Liver (tissue), 3 donors: ENCODE results near the gene PEF1.

Experiments
- EGR1 ChIP-seq, 2 donors: IDR thresholded peaks; 2 replicates each; pipeline ENCODE4 v1.6.1; 2016 to 2018; ENCODE audit warnings: antibody characterized with exemption in 2 of 2, low read depth in 2 of 2
- FOXA1 ChIP-seq: IDR thresholded peaks from 2 replicates; pipeline ENCODE4 v1.6.1; 2016; ENCODE audit warnings: antibody characterized with exemption
- FOXA2 ChIP-seq: IDR thresholded peaks from 2 replicates; pipeline ENCODE4 v1.6.1; 2016; ENCODE audit warnings: antibody characterized with exemption
- JUND ChIP-seq, 2 donors: IDR thresholded peaks; 2 replicates each; pipeline ENCODE4 v1.6.1; 2016; ENCODE audit warnings: antibody characterized with exemption in 2 of 2
- RAD21 ChIP-seq, 2 donors: IDR thresholded peaks; 2 replicates each; pipeline ENCODE4 v1.6.1; 2016; ENCODE audit warnings: antibody characterized with exemption in 2 of 2, mild to moderate bottlenecking in 2 of 2
- SP1 ChIP-seq: IDR thresholded peaks from 2 replicates; pipeline ENCODE4 v1.6.1; 2018; ENCODE audit warnings: antibody characterized with exemption, mild to moderate bottlenecking
- TAF1 ChIP-seq: conservative IDR thresholded peaks from 2 replicates; pipeline ENCODE4 v1.6.1; 2016; ENCODE audit warnings: antibody characterized with exemption, mild to moderate bottlenecking
- TF ChIP-seq, protein P1 (sequence below): IDR thresholded peaks from 2 replicates; pipeline ENCODE4 v1.6.1; 2016; ENCODE audit warnings: antibody characterized with exemption, mild to moderate bottlenecking
- TF ChIP-seq, protein P2 (sequence below): fragments of 150-350 bp; IDR thresholded peaks from 2 replicates; pipeline ENCODE4 v1.5.1; 2017; ENCODE audit warnings: improper control_type of control experiment, low read depth, low read length; ENCODE audit not compliant: missing input control
- TF ChIP-seq, protein P3 (sequence below): IDR thresholded peaks from 2 replicates; pipeline ENCODE4 v1.6.1; 2016; ENCODE audit warnings: antibody characterized with exemption
- TF ChIP-seq, protein P4 (sequence below): IDR thresholded peaks from 2 replicates; pipeline ENCODE4 v1.6.1; 2016; ENCODE audit warnings: antibody characterized with exemption
- donor health status: healthy.
- donor health status: healthy.

DNA sequence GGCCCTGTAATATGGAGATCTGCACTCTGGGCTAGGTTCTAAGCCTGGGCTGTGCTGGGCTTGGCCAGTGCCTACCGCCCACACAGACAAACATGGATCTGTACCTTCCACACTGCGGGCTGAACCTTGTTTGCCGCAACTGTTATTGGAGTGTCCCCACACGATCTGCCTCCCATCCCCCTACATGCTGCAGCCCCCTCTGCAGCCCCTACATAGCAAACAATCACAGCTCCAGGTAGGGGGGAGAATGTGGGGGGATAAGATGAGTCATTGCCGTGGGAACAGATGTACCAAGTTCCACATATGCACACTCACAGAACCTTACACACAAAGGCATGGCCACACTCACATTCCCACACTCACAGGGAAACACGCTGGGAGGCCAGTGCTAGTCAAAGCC, 29.3 kb downstream of the PEF1 start:
- TF ChIP-seq, protein P1, sequence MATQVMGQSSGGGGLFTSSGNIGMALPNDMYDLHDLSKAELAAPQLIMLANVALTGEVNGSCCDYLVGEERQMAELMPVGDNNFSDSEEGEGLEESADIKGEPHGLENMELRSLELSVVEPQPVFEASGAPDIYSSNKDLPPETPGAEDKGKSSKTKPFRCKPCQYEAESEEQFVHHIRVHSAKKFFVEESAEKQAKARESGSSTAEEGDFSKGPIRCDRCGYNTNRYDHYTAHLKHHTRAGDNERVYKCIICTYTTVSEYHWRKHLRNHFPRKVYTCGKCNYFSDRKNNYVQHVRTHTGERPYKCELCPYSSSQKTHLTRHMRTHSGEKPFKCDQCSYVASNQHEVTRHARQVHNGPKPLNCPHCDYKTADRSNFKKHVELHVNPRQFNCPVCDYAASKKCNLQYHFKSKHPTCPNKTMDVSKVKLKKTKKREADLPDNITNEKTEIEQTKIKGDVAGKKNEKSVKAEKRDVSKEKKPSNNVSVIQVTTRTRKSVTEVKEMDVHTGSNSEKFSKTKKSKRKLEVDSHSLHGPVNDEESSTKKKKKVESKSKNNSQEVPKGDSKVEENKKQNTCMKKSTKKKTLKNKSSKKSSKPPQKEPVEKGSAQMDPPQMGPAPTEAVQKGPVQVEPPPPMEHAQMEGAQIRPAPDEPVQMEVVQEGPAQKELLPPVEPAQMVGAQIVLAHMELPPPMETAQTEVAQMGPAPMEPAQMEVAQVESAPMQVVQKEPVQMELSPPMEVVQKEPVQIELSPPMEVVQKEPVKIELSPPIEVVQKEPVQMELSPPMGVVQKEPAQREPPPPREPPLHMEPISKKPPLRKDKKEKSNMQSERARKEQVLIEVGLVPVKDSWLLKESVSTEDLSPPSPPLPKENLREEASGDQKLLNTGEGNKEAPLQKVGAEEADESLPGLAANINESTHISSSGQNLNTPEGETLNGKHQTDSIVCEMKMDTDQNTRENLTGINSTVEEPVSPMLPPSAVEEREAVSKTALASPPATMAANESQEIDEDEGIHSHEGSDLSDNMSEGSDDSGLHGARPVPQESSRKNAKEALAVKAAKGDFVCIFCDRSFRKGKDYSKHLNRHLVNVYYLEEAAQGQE: no peak
- TF ChIP-seq RAD21 (IDR thresholded peaks at IDR 0.05): no peak
- TF ChIP-seq, protein P2, sequence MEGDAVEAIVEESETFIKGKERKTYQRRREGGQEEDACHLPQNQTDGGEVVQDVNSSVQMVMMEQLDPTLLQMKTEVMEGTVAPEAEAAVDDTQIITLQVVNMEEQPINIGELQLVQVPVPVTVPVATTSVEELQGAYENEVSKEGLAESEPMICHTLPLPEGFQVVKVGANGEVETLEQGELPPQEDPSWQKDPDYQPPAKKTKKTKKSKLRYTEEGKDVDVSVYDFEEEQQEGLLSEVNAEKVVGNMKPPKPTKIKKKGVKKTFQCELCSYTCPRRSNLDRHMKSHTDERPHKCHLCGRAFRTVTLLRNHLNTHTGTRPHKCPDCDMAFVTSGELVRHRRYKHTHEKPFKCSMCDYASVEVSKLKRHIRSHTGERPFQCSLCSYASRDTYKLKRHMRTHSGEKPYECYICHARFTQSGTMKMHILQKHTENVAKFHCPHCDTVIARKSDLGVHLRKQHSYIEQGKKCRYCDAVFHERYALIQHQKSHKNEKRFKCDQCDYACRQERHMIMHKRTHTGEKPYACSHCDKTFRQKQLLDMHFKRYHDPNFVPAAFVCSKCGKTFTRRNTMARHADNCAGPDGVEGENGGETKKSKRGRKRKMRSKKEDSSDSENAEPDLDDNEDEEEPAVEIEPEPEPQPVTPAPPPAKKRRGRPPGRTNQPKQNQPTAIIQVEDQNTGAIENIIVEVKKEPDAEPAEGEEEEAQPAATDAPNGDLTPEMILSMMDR: no peak
- no peak for TF ChIP-seq FOXA2
- no peak for TF ChIP-seq JUND (IDR thresholded peaks at IDR 0.05)
- no peak for TF ChIP-seq EGR1 (IDR thresholded peaks at IDR 0.05; ENCODE audit: low read depth in 2 of 2)
- TF ChIP-seq, protein P3, sequence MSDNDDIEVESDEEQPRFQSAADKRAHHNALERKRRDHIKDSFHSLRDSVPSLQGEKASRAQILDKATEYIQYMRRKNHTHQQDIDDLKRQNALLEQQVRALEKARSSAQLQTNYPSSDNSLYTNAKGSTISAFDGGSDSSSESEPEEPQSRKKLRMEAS: no peak
- TF ChIP-seq, protein P4, sequence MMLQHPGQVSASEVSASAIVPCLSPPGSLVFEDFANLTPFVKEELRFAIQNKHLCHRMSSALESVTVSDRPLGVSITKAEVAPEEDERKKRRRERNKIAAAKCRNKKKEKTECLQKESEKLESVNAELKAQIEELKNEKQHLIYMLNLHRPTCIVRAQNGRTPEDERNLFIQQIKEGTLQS: no peak
- TF ChIP-seq TAF1: no peak
- no peak for TF ChIP-seq FOXA1
- no peak for TF ChIP-seq SP1
